ENCODE measurements around the gene SERTAD4. TPM values are rescaled to one million over a fixed set of nuclear protein-coding genes. Genes with fewer than 3 reads are reported as not detected.
A peak's percentile ranks its signal among the peaks of the same experiment; 100 is the strongest.

SERTAD4 gene
- polyA plus RNA-seq, 4 donors: 3.6 to 7.0 (median 5.1) TPM

- no peak for DNase-seq (ENCODE audit: low read depth in 4 of 4, low spot score in 3 of 4)
Measured at GRCh38 chr1:210231846-210232510, 618 bp upstream of the SERTAD4 start.

- no peak for DNase-seq (ENCODE audit: low read depth in 4 of 4, low spot score in 3 of 4)
Measured at GRCh38 chr1:210233216-210233494, 559 bp downstream of the SERTAD4 start.

- peak in 1 of 4 donors; percentile 16 for DNase-seq (ENCODE audit: low read depth in 4 of 4, low spot score in 3 of 4)
Measured at GRCh38 chr1:210233495-210234328, 1.1 kb downstream of the SERTAD4 start.

GRCh38 chr1:210234329-210234757 is 1.7 kb downstream of the SERTAD4 start:
- no peak for DNase-seq (ENCODE audit: low read depth in 4 of 4, low spot score in 3 of 4)

GRCh38 chr1:210235363-210236053 is 2.9 kb downstream of the SERTAD4 start:
- DNase-seq (ENCODE audit: low read depth in 4 of 4, low spot score in 3 of 4): no peak

GRCh38 chr1:210236386-210236839 is 3.8 kb downstream of the SERTAD4 start:
- no peak for DNase-seq (ENCODE audit: low read depth in 4 of 4, low spot score in 3 of 4)

- no peak for DNase-seq (ENCODE audit: low read depth in 4 of 4, low spot score in 3 of 4)
Measured at GRCh38 chr1:210236840-210237409, 4.3 kb downstream of the SERTAD4 start.

- DNase-seq (ENCODE audit: low read depth in 4 of 4, low spot score in 3 of 4): no peak
Measured at GRCh38 chr1:210237479-210237878, 4.9 kb downstream of the SERTAD4 start.

GRCh38 chr1:210237981-210238380 is 5.4 kb downstream of the SERTAD4 start:
- DNase-seq (ENCODE audit: low read depth in 4 of 4, low spot score in 3 of 4): no peak

- no peak for DNase-seq (ENCODE audit: low read depth in 4 of 4, low spot score in 3 of 4)
Measured at GRCh38 chr1:210239349-210240111, 6.9 kb downstream of the SERTAD4 start.

GRCh38 chr1:210241121-210241520 is 8.5 kb downstream of the SERTAD4 start:
- DNase-seq (ENCODE audit: low read depth in 4 of 4, low spot score in 3 of 4): no peak

- DNase-seq (ENCODE audit: low read depth in 4 of 4, low spot score in 3 of 4): no peak
Measured at GRCh38 chr1:210244746-210245367, 12.3 kb downstream of the SERTAD4 start.

- DNase-seq (ENCODE audit: low read depth in 4 of 4, low spot score in 3 of 4): no peak
Measured at GRCh38 chr1:210246447-210246846, 13.9 kb downstream of the SERTAD4 start.

GRCh38 chr1:210248341-210248740 is 15.7 kb downstream of the SERTAD4 start:
- DNase-seq (ENCODE audit: low read depth in 4 of 4, low spot score in 3 of 4): no peak

- DNase-seq (ENCODE audit: low read depth in 4 of 4, low spot score in 3 of 4): peak in 1 of 4 donors; percentile 18
Measured at GRCh38 chr1:210250665-210250997, 18.0 kb downstream of the SERTAD4 start.

- DNase-seq (ENCODE audit: low read depth in 4 of 4, low spot score in 3 of 4): peak in 1 of 4 donors; percentile 29
Measured at GRCh38 chr1:210250998-210251679, 18.5 kb downstream of the SERTAD4 start.

GRCh38 chr1:210251680-210252490 is 19.3 kb downstream of the SERTAD4 start:
- peak in 1 of 4 donors; percentile 16 for DNase-seq (ENCODE audit: low read depth in 4 of 4, low spot score in 3 of 4)

GRCh38 chr1:210252621-210253051 is 20.0 kb downstream of the SERTAD4 start:
- DNase-seq (ENCODE audit: low read depth in 4 of 4, low spot score in 3 of 4): peak in 1 of 4 donors; percentile 47
